ENCODE measurements around the gene DNER. TPM values are rescaled to one million over a fixed set of nuclear protein-coding genes. Genes with fewer than 3 reads are reported as not detected.

The DNER gene
- polyA plus RNA-seq, 1 donor (not counting 4 experiments of a cell fraction or from before 2014, with no cell fraction given), result 8.5 TPM

DNA sequence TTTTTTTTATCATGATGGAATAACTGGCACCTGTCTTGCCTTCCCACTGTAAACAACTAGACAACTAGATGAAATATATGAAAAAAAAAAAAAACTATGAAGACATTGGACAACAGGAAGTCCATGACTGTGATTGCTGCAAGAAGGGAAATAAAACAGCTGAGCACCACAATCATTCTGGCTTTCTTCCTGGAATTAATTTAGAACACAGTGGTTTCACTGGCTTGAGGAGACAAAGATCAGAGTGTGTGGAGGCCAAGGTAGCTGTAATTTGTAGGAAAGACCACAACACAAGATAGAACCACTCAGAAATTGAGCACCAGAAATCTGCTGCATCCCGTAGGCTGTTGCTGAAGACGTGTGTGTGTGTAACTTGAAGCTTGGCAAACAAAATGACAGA is 322.2 kb downstream of the DNER start:
- H3K79me2 ChIP-seq (ENCODE audit: control insufficient read depth, insufficient read depth, low read length), result no peaks in the 10 kb centered on the region
- H3K27ac ChIP-seq (ENCODE audit: control insufficient read depth, insufficient read depth, low read length), result no peak overlapping the region
- DNase-seq (ENCODE audit: low read depth, low spot score) (no peak), FAIRE-seq (no peak)
- H3K9me1 ChIP-seq (ENCODE audit: control insufficient read depth, extremely low read depth, insufficient read depth, low read length), result no peaks in the 10 kb centered on the region
- H3K4me3 ChIP-seq (ENCODE audit: control insufficient read depth in 2 of 3, extremely low read depth in 1 of 3, insufficient read depth in 2 of 3, low read depth in 1 of 3, low read length in 3 of 3), result no peak overlapping the region
- no peaks in the 10 kb centered on the region for H3K36me3 ChIP-seq (ENCODE audit: control insufficient read depth in 2 of 2, extremely low read depth in 1 of 2, insufficient read depth in 2 of 2, low read length in 2 of 2)
- H3K9ac ChIP-seq (ENCODE audit: control insufficient read depth, extremely low read depth, insufficient read depth, low read length), result no peak overlapping the region
- H4K20me1 ChIP-seq (ENCODE audit: control insufficient read depth, extremely low read depth, insufficient read depth, low read length), result no peaks in the 10 kb centered on the region
- H3K9me3 ChIP-seq (ENCODE audit: control insufficient read depth, low read depth, low read length), result no peaks in the 10 kb centered on the region
- no peaks in the 10 kb centered on the region for H3K27me3 ChIP-seq (ENCODE audit: control insufficient read depth, extremely low read depth, insufficient read depth, low read length)
- dilution Hi-C loops (cut with MboI; ENCODE audit: extremely low pct_ligation_motif_present, low sequenced_read_pairs), result no loop called here
- no peak overlapping the region for H2AFZ ChIP-seq (ENCODE audit: control insufficient read depth, low read length)
- TF ChIP-seq, protein P1, sequence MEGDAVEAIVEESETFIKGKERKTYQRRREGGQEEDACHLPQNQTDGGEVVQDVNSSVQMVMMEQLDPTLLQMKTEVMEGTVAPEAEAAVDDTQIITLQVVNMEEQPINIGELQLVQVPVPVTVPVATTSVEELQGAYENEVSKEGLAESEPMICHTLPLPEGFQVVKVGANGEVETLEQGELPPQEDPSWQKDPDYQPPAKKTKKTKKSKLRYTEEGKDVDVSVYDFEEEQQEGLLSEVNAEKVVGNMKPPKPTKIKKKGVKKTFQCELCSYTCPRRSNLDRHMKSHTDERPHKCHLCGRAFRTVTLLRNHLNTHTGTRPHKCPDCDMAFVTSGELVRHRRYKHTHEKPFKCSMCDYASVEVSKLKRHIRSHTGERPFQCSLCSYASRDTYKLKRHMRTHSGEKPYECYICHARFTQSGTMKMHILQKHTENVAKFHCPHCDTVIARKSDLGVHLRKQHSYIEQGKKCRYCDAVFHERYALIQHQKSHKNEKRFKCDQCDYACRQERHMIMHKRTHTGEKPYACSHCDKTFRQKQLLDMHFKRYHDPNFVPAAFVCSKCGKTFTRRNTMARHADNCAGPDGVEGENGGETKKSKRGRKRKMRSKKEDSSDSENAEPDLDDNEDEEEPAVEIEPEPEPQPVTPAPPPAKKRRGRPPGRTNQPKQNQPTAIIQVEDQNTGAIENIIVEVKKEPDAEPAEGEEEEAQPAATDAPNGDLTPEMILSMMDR (optimal IDR thresholded peaks at IDR 0.05 in 1 of 3, IDR thresholded peaks at IDR 0.05 in 1 of 3, conservative IDR thresholded peaks at IDR 0.05 in 1 of 3; ENCODE audit: extremely low read depth in 1 of 3, insufficient read depth in 2 of 3, low read length in 3 of 3), result no peak
- no peak for TF ChIP-seq EZH2 (IDR thresholded peaks at IDR 0.05; ENCODE audit: low read length)
- no peak overlapping the region for H3K4me2 ChIP-seq (ENCODE audit: control insufficient read depth, extremely low read depth, insufficient read depth, low read depth, low read length)
- H3K4me1 ChIP-seq (ENCODE audit: control insufficient read depth, extremely low read depth, insufficient read depth, low read length), result no peaks in the 10 kb centered on the region

DNA sequence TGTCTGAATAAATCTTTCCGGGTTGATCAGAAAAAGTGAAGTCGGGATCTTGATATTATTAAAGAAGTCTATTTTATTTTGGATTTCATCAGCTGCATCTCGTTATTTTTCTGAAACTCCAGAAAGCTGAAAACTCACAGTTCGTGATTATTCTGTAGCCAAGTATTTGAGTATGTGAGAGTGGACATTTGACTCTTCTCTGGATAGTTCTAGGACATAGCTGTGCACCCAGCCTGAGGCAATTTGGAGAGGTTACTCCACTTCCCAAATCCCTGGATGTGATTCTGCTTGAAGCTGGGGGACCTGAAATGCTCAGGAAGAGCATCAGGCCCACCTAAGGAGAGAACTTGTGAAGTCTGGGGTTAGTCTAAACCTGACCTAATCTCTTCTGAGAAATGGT is 325.6 kb downstream of the DNER start:
- no peak overlapping the region for H3K27ac ChIP-seq (ENCODE audit: control insufficient read depth, insufficient read depth, low read length)
- H3K79me2 ChIP-seq (ENCODE audit: control insufficient read depth, insufficient read depth, low read length), result no peaks in the 10 kb centered on the region
- no peaks in the 10 kb centered on the region for H4K20me1 ChIP-seq (ENCODE audit: control insufficient read depth, extremely low read depth, insufficient read depth, low read length)
- no peaks in the 10 kb centered on the region for H3K27me3 ChIP-seq (ENCODE audit: control insufficient read depth, extremely low read depth, insufficient read depth, low read length)
- H3K4me1 ChIP-seq (ENCODE audit: control insufficient read depth, extremely low read depth, insufficient read depth, low read length), result no peaks in the 10 kb centered on the region
- no peak overlapping the region for H3K4me2 ChIP-seq (ENCODE audit: control insufficient read depth, extremely low read depth, insufficient read depth, low read depth, low read length)
- no peaks in the 10 kb centered on the region for H3K9me1 ChIP-seq (ENCODE audit: control insufficient read depth, extremely low read depth, insufficient read depth, low read length)
- H3K36me3 ChIP-seq (ENCODE audit: control insufficient read depth in 2 of 2, extremely low read depth in 1 of 2, insufficient read depth in 2 of 2, low read length in 2 of 2), result no peaks in the 10 kb centered on the region
- H3K9me3 ChIP-seq (ENCODE audit: control insufficient read depth, low read depth, low read length), result no peaks in the 10 kb centered on the region
- FAIRE-seq, result no peak
- dilution Hi-C loops (cut with MboI; ENCODE audit: extremely low pct_ligation_motif_present, low sequenced_read_pairs), result no loop called here
- no peak overlapping the region for H2AFZ ChIP-seq (ENCODE audit: control insufficient read depth, low read length)
- no peak overlapping the region for H3K9ac ChIP-seq (ENCODE audit: control insufficient read depth, extremely low read depth, insufficient read depth, low read length)
- TF ChIP-seq, protein P1 (optimal IDR thresholded peaks at IDR 0.05 in 1 of 3, IDR thresholded peaks at IDR 0.05 in 1 of 3, conservative IDR thresholded peaks at IDR 0.05 in 1 of 3; ENCODE audit: extremely low read depth in 1 of 3, insufficient read depth in 2 of 3, low read length in 3 of 3), result no peak
- no peak for TF ChIP-seq EZH2 (IDR thresholded peaks at IDR 0.05; ENCODE audit: low read length)
- H3K4me3 ChIP-seq (ENCODE audit: control insufficient read depth in 2 of 3, extremely low read depth in 1 of 3, insufficient read depth in 2 of 3, low read depth in 1 of 3, low read length in 3 of 3), result no peak overlapping the region
- DNase-seq (ENCODE audit: low read depth, low spot score), result no peak

All from keratinocyte (primary cell).